HG02870 (cell line): ENCODE data around the gene ZNF521.

ENCODE experiments used
- ATAC-seq: cut with Tn5 transposase; IDR thresholded peaks from one replicate; pipeline ENCODE4 v1.9.1; 2021; ENCODE audit warnings: mild to moderate bottlenecking, moderate library complexity; ENCODE audit not compliant: unreplicated experiment

ZNF521 gene

GRCh38 chr18:25253779-25254178, 98.2 kb downstream of the ZNF521 start:
- no peak for ATAC-seq

DNA sequence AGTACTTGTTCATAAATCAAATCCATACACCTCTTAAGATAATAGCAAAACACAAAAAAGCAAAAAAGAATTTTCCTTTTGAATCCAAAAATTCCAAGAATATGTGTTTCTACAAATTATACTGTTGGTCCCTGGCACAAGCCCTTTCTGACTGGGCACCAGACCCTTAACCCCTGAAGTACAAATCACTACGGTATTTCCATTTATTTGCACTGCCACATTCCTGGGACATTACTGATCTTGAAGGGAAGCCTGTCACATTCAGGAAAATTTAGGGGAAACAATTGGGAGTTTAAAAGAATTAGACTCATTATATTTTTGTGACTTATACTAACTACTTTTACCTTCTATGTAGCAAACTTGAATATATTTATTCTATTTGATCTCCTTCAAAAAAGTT, 98.8 kb downstream of the ZNF521 start:
- ATAC-seq = no peak

DNA sequence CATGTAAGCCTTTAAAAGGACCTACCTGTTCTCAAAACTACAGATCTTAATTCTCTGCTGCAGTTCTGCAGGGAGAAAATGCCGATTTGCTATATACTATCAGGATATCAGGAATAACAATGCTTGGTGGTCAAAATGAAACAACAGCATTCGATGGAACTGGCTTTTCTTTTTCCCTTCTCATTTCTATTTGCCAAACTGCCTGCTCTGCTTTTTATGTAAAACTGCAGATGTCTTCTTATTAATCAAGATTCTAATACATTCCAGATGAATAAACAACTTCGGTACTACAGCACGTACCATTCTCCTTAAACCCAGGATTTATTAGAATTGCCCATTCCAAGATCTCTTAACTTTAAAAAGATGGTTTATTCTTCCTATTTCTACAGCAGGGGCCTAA, 100.9 kb downstream of the ZNF521 start:
- no peak for ATAC-seq

GRCh38 chr18:25250474-25250851, 101.5 kb downstream of the ZNF521 start:
- ATAC-seq = no peak

DNA sequence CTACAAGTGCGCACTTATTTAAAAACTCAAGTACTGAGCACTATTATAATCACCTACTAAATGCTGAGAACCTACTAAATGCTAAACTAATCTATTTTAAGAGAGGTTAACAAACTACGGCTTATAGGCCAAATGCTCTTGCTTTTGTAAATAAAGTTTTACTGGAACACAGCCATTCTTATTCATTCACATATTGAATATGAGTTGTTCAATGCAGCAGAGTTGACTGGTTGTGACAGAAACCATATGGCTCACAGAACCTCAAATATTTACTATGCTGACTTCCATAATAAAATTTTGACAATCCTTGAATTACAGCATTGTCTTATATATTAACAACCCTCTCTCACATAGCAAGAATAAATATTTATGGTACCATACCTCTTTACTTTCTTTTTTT, 103.2 kb downstream of the ZNF521 start:
- ATAC-seq = no peak

DNA sequence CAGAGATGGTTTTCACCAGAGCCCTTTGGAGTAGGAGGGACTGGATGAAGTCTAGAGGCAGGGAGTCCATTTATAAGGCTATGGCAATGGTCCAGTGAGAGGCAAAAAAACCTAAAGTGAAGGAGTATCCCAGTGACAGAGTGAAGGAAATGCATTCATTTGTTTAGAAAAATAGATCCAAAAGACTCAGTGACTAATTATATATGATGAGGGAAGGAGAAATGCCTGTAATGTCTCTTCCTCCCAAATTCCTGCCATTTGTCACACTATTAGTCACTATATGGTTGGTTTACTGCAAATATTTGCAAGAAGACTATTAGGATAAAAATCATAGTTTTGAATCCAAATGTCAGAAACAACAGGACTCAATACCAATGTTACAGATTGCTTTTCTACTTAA, 104.2 kb downstream of the ZNF521 start:
- ATAC-seq = no peak

GRCh38 chr18:25244924-25245698, 106.9 kb downstream of the ZNF521 start:
- no peak for ATAC-seq

GRCh38 chr18:25244170-25244569, 107.8 kb downstream of the ZNF521 start:
- ATAC-seq = no peak

DNA sequence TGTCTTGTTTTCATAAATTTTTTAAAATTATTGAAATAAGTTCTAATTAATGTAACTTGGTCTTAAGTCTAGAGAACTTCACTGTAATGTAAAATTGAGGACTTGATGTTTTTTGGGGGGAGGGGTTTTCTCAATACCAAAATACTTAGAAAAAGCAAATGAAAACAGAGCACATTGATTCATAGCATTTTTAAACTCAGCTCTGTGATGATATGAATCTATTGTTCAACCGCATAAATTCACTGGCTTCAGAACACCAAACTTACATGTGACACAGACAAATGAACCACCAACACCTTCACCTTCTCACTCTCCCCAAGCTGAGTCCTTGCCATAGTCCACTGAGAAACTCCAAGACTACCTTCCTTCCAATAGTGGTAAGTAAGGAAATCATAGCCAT, 108.2 kb downstream of the ZNF521 start:
- ATAC-seq = no peak

GRCh38 chr18:25243257-25243656, 108.7 kb downstream of the ZNF521 start:
- ATAC-seq = no peak

- ATAC-seq = no peak
Observed at GRCh38 chr18:25240420-25240770, 111.6 kb downstream of the ZNF521 start.

- no peak for ATAC-seq
Observed at GRCh38 chr18:25239581-25240419, 112.2 kb downstream of the ZNF521 start.

DNA sequence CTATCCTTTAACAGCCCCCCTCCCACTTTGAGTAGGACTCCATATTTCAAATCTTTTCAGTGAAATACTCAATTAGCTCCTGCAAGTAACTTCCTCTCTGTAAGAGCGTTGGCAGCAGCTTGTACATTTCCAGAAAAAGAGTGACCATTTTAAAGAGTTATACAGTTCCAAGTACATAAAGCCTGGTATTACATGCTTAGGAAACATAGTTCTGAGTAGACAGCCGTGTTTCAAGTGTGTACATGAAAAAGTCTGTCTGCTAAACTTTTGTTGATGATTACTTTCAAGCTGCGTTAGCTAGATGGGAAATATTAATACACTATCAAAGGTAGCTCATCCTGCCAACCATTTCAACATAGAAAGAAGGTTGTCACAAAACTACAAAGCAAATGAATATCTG, 112.8 kb downstream of the ZNF521 start:
- ATAC-seq = no peak

DNA sequence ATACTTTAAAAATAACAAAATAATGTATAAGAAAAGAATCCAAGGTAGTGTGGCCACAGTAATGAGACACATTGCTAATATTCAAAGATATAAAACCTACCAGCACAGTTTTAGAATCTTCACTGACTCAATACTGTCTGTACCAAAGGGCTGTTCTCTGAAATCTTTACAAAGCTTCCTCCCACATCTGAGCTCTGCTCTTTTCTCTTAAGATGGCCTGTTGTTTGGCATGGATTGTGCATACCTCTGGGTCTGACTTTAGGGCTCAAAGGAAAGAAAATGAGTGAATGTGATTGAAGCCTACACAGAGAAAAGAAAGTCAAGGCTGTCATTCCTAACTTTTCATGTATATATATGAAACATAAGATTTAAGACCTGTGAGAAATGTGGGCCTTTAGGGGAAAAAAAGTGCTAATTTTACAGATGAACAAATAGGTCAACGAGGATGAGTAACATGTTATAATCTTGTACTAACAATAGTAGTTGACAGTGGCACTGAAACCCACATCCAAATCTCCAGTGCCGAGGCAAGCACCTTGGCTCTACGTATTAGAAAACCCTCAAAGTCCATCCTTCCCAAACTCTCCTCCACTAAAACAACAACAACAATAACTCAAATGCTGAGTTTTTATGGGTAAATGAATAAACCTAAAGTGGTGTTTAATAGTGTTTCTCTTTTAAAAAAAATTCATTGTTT, 114.2 kb downstream of the ZNF521 start:
- ATAC-seq = no peak

GRCh38 chr18:25236736-25237135, 115.2 kb downstream of the ZNF521 start:
- no peak for ATAC-seq

GRCh38 chr18:25235401-25236042, 116.4 kb downstream of the ZNF521 start:
- no peak for ATAC-seq

GRCh38 chr18:25234740-25235345, 117.1 kb downstream of the ZNF521 start:
- ATAC-seq = no peak

DNA sequence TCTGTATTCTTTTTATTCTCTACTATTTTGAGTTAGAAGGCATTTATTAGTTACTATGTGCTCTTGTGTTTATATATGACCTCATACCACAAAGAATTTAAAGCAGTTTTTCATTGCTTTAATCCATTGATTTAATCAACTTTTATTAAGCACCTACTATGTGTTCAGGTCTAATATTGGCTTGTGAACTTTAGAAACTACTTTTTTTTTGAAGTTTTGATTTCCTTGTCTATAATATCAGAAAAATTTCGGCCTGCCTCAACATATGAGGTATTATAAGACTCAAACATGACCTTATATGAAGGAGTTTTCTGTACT, 117.7 kb downstream of the ZNF521 start:
- ATAC-seq = no peak

DNA sequence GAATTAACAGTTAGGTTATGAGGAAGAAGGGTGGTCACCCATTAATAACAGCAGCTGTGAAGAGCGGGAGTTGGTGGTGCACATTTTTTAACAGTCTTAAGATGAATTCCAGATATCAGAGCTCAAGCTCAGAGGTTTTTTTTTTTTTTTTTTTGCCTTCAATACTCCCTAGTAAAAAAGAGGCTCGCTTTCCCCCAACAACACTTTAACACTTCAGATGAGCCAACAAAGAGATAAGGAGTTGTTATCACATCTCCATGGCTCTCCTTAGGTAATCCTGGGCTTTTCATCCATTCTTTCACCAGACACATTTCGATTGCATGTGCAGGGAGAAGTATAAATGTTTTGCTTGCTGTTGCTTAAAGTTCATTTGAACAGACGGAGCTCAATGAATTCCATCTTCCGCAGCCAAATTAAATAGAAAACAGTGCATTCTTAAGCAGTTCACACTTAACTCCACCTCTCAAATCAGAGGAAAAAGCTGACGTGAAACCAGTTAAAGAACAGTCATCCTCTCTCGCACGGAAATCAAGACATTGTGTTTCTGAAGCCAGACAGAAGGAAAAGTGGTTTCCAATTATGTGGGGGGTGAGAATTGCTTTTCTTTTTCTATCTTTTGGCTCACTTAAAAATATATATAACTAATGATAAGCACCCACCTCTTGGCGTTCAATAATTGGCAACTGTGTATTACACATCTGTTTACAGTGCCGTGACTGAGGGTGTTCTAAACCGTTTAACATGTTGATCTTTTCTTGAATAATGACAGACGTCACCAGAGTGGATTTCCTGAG, 118.2 kb downstream of the ZNF521 start:
- no peak for ATAC-seq

DNA sequence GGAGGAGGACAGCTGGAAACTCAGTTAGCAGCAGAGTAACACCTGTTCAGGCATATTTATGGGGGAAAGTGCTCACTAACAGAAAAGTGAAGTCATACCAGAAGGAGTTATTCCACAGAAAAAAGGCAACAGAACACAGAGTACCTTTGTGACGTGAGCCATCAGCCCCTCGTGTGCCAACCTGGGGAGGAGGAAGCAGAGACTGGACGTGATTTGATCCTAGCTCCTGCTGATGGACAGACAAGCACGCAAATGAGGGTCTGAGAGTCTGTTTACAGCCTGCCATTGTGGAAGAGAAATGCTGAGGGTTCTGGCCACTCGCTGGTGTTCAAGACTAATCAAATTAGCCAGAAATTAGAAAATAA, 120.7 kb downstream of the ZNF521 start:
- no peak for ATAC-seq
